Gastrocnemius medialis (tissue), 4 donors: Measurements from ENCODE around the gene SPATA13. TPM values are rescaled to one million over a fixed set of nuclear protein-coding genes. Genes with fewer than 3 reads are reported as not detected.

Source experiments
- ATAC-seq, 2 donors: fragments of 150-250 bp; one replicate each; pipeline ENCODE4 v1.9.1; 2016
- DNase-seq, 2 donors: peaks; one replicate each; pipeline ENCODE4 v3.0.0-alpha.2; 2019
- H3K27ac ChIP-seq, 4 donors: fragments of 200-600 bp; sonication (generic); 1 replicate in 1 of 4; 2 replicates in 3 of 4; pipeline ENCODE4 v1.5.1; 2016 to 2018; ENCODE audit warnings: mild to moderate bottlenecking in 2 of 4, moderate library complexity in 1 of 4
- H3K27me3 ChIP-seq, 3 donors: fragments of 200-600 bp; sonication (generic) in 2 of 3; 1 replicate in 1 of 3; 2 replicates in 2 of 3; pipeline versions ENCODE4 v1.5.1 to v1.6.0; 2016 to 2019; ENCODE audit warnings: mild to moderate bottlenecking in 1 of 3, moderate library complexity in 1 of 3
- H3K36me3 ChIP-seq, 2 donors: fragments of 200-600 bp; sonication (generic) in 1 of 2; one replicate each; pipeline ENCODE4 v1.5.1; 2017 to 2018
- H3K4me1 ChIP-seq, 2 donors: fragments of 200-600 bp; sonication (generic) in 1 of 2; one replicate each; pipeline ENCODE4 v1.5.1; 2016 to 2017; ENCODE audit warnings: mild to moderate bottlenecking in 2 of 2
- H3K4me3 ChIP-seq, 4 donors: fragments of 200-600 bp; sonication (generic) in 3 of 4; 1 replicate in 1 of 4; 2 replicates in 3 of 4; pipeline ENCODE4 v1.5.1; 2016 to 2019; ENCODE audit warnings: mild to moderate bottlenecking in 2 of 4
- H3K9me3 ChIP-seq, 3 donors: fragments of 200-600 bp; sonication (generic) in 2 of 3; 1 replicate in 1 of 3; 2 replicates in 2 of 3; pipeline ENCODE4 v1.5.1; 2016 to 2019
- POLR2A ChIP-seq, 2 donors: fragments of 450-650 bp; IDR thresholded peaks; one replicate each; pipeline ENCODE4 v1.6.1; 2017; ENCODE audit warnings: antibody characterized with exemption in 2 of 2, mild to moderate bottlenecking in 2 of 2, moderate library complexity in 2 of 2
- in situ Hi-C, 4 donors: fragments of 200-750 bp; cut with MboI; loops; one replicate each; pipeline versions ENCODE4 v1.15.0 to v1.8.0; 2017; ENCODE audit warnings: low sequenced_read_pairs in 4 of 4
- intact Hi-C: fragments of 100-400 bp; cut with DNase I; formaldehyde crosslinking; loops from one replicate; pipeline ENCODE4 v1.15.1; 2023; ENCODE audit warnings: low total_unique reads
- microRNA counts, 2 donors: library from miRNA; unstranded; fragments of <30 nt; microRNA quantifications; one replicate each; lab custom pipeline; 2016
- microRNA-seq, 2 donors: library from miRNA; unstranded; fragments of <30 nt; microRNA quantifications; one replicate each; pipeline ENCODE4, GENCODE V29; 2016; ENCODE audit warnings: borderline replicate concordance in 2 of 2
- total RNA-seq, 4 donors: library from RNA; depleted of rRNA; stranded (reverse); fragments of >200 nt; gene quantifications; one replicate each; pipeline versions ENCODE4 v1.1.0 to v1.2.3, GENCODE V29; 2016
- TF ChIP-seq, protein P1 (sequence below), 5 experiments: fragments of 450-650 bp in 3 of 5; fragments of 200-600 bp in 2 of 5; sonication (generic) in 2 of 5; IDR thresholded peaks in 4 of 5; conservative IDR thresholded peaks in 1 of 5; 1 replicate in 4 of 5; 2 replicates in 1 of 5; pipeline ENCODE4 v1.5.1; 2016 to 2019; ENCODE audit warnings: antibody characterized with exemption in 5 of 5, mild to moderate bottlenecking in 3 of 5, moderate library complexity in 3 of 5

SPATA13 gene
- total RNA-seq, 4 donors from 2014 or later = 3.2 to 17.0 (median 5.8) TPM

DNA sequence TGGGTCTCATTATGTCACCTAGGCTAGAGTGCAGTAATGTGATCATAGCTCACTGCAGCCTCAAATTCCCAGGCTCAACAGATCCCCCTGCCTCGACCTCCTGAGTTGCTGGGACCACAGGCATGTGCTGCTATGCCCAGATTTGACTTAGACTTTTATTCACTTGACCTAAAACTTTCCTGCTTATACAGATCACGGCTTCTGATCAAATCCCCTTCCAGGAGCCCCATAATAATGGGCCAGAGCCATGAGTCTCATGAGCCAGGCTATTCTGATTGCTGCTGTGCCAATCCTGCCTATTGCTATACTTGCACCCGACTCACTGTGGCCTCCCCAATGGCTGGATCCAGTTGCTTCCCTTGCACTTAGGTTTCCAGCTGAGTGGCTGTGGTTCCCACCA, 190.9 kb downstream of the SPATA13 start:
- DNase-seq (no peak), ATAC-seq (no peak)
- no peak for TF ChIP-seq POLR2A (IDR thresholded peaks at IDR 0.05)
- TF ChIP-seq, protein P1, sequence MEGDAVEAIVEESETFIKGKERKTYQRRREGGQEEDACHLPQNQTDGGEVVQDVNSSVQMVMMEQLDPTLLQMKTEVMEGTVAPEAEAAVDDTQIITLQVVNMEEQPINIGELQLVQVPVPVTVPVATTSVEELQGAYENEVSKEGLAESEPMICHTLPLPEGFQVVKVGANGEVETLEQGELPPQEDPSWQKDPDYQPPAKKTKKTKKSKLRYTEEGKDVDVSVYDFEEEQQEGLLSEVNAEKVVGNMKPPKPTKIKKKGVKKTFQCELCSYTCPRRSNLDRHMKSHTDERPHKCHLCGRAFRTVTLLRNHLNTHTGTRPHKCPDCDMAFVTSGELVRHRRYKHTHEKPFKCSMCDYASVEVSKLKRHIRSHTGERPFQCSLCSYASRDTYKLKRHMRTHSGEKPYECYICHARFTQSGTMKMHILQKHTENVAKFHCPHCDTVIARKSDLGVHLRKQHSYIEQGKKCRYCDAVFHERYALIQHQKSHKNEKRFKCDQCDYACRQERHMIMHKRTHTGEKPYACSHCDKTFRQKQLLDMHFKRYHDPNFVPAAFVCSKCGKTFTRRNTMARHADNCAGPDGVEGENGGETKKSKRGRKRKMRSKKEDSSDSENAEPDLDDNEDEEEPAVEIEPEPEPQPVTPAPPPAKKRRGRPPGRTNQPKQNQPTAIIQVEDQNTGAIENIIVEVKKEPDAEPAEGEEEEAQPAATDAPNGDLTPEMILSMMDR (IDR thresholded peaks at IDR 0.05 in 4 of 5, conservative IDR thresholded peaks at IDR 0.05 in 1 of 5) = no peak
- Histone ChIP-seq H3K27me3 (no peaks in the 10 kb centered on the region), H3K9me3 (no peaks in the 10 kb centered on the region), H3K4me1 (no peaks in the 10 kb centered on the region), H3K27ac (no peak overlapping the region), H3K4me3 (no peak overlapping the region), H3K36me3 (no peaks in the 10 kb centered on the region)
- intact Hi-C loops (no loop called here), in situ Hi-C loops (no loop called here)

DNA sequence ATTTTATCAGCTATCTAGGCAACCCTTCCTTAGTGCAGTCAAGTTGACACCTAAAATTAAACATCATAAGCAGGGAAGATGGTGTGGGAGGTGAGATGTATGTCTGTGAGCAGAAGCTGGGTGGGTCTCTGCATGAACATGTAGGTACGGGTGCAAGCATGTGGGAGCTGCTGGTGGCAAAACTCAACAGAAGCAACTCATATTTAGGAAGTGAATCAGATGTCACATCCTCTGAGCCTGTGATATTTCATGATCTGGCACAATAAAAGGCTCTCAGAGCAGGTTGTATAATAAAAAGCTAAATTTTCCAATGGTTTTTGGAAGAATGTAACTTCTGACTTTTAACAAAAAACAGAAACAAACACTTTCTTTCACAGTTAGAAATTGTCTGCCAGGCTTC, 193.2 kb downstream of the SPATA13 start:
- ATAC-seq = no peak
- Histone ChIP-seq H3K4me1 (no peaks in the 10 kb centered on the region), H3K27me3 (no peaks in the 10 kb centered on the region), H3K9me3 (no peaks in the 10 kb centered on the region), H3K4me3 (no peak overlapping the region), H3K27ac (no peak overlapping the region), H3K36me3 (no peaks in the 10 kb centered on the region)
- in situ Hi-C loops = no loop called here
- no peak for TF ChIP-seq POLR2A (IDR thresholded peaks at IDR 0.05)
- TF ChIP-seq, protein P1 (IDR thresholded peaks at IDR 0.05 in 4 of 5, conservative IDR thresholded peaks at IDR 0.05 in 1 of 5) = no peak
- intact Hi-C loops = no loop called here
- no peak for DNase-seq

DNA sequence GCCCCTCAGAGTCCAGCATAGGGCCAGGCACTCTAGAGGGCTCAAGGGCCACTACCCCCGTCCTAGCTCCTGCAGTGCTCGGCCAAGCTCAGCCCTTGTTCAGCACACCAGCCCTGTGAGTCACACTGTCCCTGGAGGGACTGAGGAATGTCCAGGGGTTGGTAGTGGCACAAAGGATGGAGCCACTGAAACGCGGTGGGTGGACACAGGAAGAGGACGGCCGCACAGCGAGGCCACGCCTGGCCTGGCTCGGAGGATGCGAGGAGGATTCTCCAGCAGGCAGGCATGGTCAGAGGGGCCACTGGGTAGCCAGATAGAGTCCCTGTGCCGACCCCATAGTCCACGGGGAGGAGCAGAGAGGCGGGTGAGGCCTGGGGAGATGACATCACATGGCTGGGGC, 194.6 kb downstream of the SPATA13 start:
- intact Hi-C loops = no loop called here
- Histone ChIP-seq H3K4me1 (no peaks in the 10 kb centered on the region), H3K4me3 (no peak overlapping the region), H3K9me3 (no peaks in the 10 kb centered on the region), H3K27ac (no peak overlapping the region), H3K27me3 (no peaks in the 10 kb centered on the region), H3K36me3 (no peaks in the 10 kb centered on the region)
- TF ChIP-seq, protein P1 (IDR thresholded peaks at IDR 0.05 in 4 of 5, conservative IDR thresholded peaks at IDR 0.05 in 1 of 5) = no peak
- no peak for TF ChIP-seq POLR2A (IDR thresholded peaks at IDR 0.05)
- ATAC-seq (no peak), DNase-seq (no peak)
- in situ Hi-C loops = no loop called here

DNA sequence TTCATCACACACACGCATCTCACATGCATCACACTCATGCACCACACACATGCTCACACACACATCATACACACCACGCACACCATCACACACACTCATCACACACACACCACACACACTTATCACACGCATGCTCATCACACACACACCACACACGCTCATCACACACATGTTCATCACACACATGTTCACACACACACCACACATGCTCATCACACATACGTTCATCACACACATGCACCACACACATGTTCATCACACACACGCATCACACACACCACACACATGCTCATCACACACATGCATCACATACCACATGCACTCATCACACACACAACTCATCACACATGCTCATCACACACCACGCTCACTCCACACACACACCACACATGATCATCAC, 195.8 kb downstream of the SPATA13 start:
- DNase-seq (no peak), ATAC-seq (no peak)
- no peaks in the 10 kb centered on the region for H3K27me3 ChIP-seq
- no peaks in the 10 kb centered on the region for H3K36me3 ChIP-seq
- no peaks in the 10 kb centered on the region for H3K4me1 ChIP-seq
- H3K27ac ChIP-seq = no peak overlapping the region
- in situ Hi-C loops (no loop called here), intact Hi-C loops (no loop called here)
- no peak overlapping the region for H3K4me3 ChIP-seq
- no peaks in the 10 kb centered on the region for H3K9me3 ChIP-seq
- TF ChIP-seq POLR2A (IDR thresholded peaks at IDR 0.05) = no peak
- TF ChIP-seq, protein P1 (IDR thresholded peaks at IDR 0.05 in 4 of 5, conservative IDR thresholded peaks at IDR 0.05 in 1 of 5) = no peak

MicroRNAs encoded within 50 kb of the gene (microRNA counts, 767-probe panel; counts per million panel counts)
- microRNA hsa-miR-2276 (lab: Ali Mortazavi, UCI) = 356 to 448 counts per million in 2 donors

Small RNAs within 50 kb of the gene (microRNA-seq; reads per million reads assigned to microRNA genes)
- 0 reads per million in 2 donors for gene MIR2276

Other genes with a start within 250 kb of the SPATA13 start
- 1 to 10 TPM; 1.0 to 2.1 (median 1.5) TPM for gene C1QTNF9, start 148.9 kb downstream of the SPATA13 start, total RNA-seq